Stimulated activated CD4-positive, alpha-beta T cell treated with anti-CD3 and anti-CD28 coated beads, Interleukin-1b, Interleukin-23, amount 100 ng/mL, for 24 hours (primary cell): Measurements from ENCODE around the gene FDX2.
"Not testable (repeated sequence)": the region's sequence is repeated elsewhere in the genome, so short reads cannot be mapped to it uniquely, and the experiment has no call there.

ENCODE experiments used
- DNase-seq, 4 experiments: peaks; one replicate each; pipeline ENCODE4 v3.0.0-alpha.2; 2020; ENCODE audit warnings: low read depth in 4 of 4, low spot score in 1 of 4

Gene FDX2

GRCh38 chr19:10315335-10316214 is at the start of gene FDX2:
FDX2 (minus strand) TSS chr19:10316015; CDS start chr19:10315996, 19 bp downstream.
- peak; percentile 82 to 89 (median 86) for DNase-seq

GRCh38 chr19:10365518-10365917 is 49.7 kb upstream of the FDX2 start:
- no peak for DNase-seq

- no peak for DNase-seq
Measured at GRCh38 chr19:10364644-10365043, 48.8 kb upstream of the FDX2 start.

GRCh38 chr19:10363789-10364281 is 48.0 kb upstream of the FDX2 start:
- DNase-seq, result no peak

- DNase-seq, result no peak
Measured at GRCh38 chr19:10362259-10362658, 46.4 kb upstream of the FDX2 start.

GRCh38 chr19:10361569-10362011 is 45.8 kb upstream of the FDX2 start:
- DNase-seq, result no peak

GRCh38 chr19:10356431-10356830 is 40.6 kb upstream of the FDX2 start:
- DNase-seq, result no peak

- peak in 2 of 4 experiments; percentile 31 to 49 for DNase-seq
Measured at GRCh38 chr19:10353793-10354391, 38.1 kb upstream of the FDX2 start.

GRCh38 chr19:10352764-10353671 is 37.2 kb upstream of the FDX2 start:
- DNase-seq, result no peak

- no peak for DNase-seq
Measured at GRCh38 chr19:10346509-10346908, 30.7 kb upstream of the FDX2 start.

- no peak for DNase-seq
Measured at GRCh38 chr19:10344780-10345179, 29.0 kb upstream of the FDX2 start.

- no peak for DNase-seq
Measured at GRCh38 chr19:10343495-10343894, 27.7 kb upstream of the FDX2 start.

GRCh38 chr19:10339977-10340376 is 24.2 kb upstream of the FDX2 start:
- no peak for DNase-seq

GRCh38 chr19:10339380-10339960 is 23.7 kb upstream of the FDX2 start, which contains the start of gene ICAM3:
ICAM3 (minus strand) TSS chr19:10339624; CDS start chr19:10339614, 10 bp downstream.
- DNase-seq, result peak; percentile 26 to 56 (median 36)

GRCh38 chr19:10338940-10339339 is 23.1 kb upstream of the FDX2 start:
- no peak for DNase-seq

GRCh38 chr19:10336725-10337124 is 20.9 kb upstream of the FDX2 start:
- DNase-seq, result not testable (repeated sequence)

GRCh38 chr19:10335352-10335985 is 19.7 kb upstream of the FDX2 start:
- no peak for DNase-seq

GRCh38 chr19:10334588-10335351 is 19.0 kb upstream of the FDX2 start:
- DNase-seq, result peak in 3 of 4 experiments; percentile 33 to 52 (median 42)
